Lower leg skin (tissue), 3 donors: ENCODE data around the gene MBOAT2.

ENCODE experiments used
- POLR2A ChIP-seq, 2 donors: fragments of 450-650 bp; IDR thresholded peaks; one replicate each; pipeline ENCODE4 v1.6.1; 2016 to 2017; ENCODE audit warnings: antibody characterized with exemption in 2 of 2, mild to moderate bottlenecking in 1 of 2, moderate library complexity in 1 of 2
- TF ChIP-seq, protein P1 (sequence below), 3 donors: fragments of 450-650 bp; IDR thresholded peaks; one replicate each; pipeline ENCODE4 v1.5.1; 2016; ENCODE audit warnings: antibody characterized with exemption in 3 of 3, mild to moderate bottlenecking in 3 of 3, moderate library complexity in 2 of 3

DNA sequence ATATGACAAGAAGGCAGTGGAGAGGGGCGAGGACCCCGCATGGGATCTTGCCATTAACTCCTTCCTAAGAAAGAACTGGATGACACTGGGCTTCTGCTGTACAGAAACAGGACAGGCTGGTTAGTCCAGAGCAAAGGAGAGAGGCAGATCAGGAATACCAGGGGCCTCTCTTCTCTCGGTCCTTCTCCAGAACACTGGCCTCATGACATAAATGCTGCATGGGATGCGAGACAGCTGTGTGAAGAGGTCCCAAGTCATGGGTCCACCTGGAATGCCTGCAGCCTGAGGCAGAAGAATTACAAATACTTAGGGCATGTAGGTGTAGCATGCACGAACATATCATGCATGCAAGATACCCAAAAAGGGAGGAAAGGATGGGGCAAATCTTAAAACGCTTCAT lies 9.1 kb downstream of the MBOAT2 start:
- TF ChIP-seq, protein P1, sequence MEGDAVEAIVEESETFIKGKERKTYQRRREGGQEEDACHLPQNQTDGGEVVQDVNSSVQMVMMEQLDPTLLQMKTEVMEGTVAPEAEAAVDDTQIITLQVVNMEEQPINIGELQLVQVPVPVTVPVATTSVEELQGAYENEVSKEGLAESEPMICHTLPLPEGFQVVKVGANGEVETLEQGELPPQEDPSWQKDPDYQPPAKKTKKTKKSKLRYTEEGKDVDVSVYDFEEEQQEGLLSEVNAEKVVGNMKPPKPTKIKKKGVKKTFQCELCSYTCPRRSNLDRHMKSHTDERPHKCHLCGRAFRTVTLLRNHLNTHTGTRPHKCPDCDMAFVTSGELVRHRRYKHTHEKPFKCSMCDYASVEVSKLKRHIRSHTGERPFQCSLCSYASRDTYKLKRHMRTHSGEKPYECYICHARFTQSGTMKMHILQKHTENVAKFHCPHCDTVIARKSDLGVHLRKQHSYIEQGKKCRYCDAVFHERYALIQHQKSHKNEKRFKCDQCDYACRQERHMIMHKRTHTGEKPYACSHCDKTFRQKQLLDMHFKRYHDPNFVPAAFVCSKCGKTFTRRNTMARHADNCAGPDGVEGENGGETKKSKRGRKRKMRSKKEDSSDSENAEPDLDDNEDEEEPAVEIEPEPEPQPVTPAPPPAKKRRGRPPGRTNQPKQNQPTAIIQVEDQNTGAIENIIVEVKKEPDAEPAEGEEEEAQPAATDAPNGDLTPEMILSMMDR (IDR thresholded peaks at IDR 0.05) = no peak
- no peak for TF ChIP-seq POLR2A (IDR thresholded peaks at IDR 0.05)
